ENCODE data around the gene EFHC1.

DNA sequence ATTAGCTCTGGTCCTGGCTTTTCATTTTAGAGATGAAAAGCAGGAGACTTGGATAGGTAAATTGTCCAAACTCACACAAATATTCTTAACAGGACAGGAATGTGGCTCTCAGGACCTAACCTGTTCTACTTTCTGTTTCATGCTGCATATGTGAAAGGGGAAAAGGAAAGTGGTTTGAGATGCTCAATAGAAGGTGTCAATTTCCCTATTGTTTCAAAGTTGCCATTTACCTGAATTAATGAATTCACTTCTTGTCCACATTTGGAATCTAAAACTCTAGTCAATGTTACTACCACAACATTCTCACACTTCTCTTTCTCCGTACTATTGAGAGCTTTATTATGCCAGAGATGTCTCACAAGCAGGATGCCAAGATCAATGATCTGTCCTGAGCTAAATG, 4.8 kb upstream of the EFHC1 start:
- TF ChIP-seq POLR2A (IDR thresholded peaks at IDR 0.05) = no peak
- TF ChIP-seq, protein P1, sequence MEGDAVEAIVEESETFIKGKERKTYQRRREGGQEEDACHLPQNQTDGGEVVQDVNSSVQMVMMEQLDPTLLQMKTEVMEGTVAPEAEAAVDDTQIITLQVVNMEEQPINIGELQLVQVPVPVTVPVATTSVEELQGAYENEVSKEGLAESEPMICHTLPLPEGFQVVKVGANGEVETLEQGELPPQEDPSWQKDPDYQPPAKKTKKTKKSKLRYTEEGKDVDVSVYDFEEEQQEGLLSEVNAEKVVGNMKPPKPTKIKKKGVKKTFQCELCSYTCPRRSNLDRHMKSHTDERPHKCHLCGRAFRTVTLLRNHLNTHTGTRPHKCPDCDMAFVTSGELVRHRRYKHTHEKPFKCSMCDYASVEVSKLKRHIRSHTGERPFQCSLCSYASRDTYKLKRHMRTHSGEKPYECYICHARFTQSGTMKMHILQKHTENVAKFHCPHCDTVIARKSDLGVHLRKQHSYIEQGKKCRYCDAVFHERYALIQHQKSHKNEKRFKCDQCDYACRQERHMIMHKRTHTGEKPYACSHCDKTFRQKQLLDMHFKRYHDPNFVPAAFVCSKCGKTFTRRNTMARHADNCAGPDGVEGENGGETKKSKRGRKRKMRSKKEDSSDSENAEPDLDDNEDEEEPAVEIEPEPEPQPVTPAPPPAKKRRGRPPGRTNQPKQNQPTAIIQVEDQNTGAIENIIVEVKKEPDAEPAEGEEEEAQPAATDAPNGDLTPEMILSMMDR (IDR thresholded peaks at IDR 0.05) = no peak
- TF ChIP-seq POLR2AphosphoS5 (IDR thresholded peaks at IDR 0.05) = no peak
